ENCODE data around the gene PDSS2.

Gene PDSS2

DNA sequence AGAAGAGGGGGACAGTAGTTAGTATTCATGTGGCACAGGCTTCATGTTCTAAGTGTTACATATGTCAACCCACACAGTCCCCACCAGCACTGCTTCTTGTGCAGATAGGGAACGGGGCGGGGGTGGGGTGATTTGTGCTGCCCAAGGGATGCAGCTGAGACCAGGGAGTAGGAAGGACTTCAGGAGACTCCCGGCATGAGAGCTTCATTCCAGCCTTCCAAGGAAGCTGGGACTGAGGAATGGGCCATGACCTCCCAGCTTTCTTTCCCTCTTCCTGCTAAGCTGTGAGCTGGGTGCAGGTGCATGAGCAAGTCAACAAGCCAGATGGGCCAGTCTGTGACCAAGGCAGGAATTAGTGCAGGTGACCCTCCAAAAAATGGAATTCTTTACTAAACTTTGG lies 353.2 kb downstream of the PDSS2 start:
- no peak overlapping the region for H2AFZ ChIP-seq (ENCODE audit: low read depth, low read length)
- no peak overlapping the region for H3K4me3 ChIP-seq (ENCODE audit: low read length)
- H3K9me3 ChIP-seq (ENCODE audit: insufficient read depth, low read length) = no peaks in the 10 kb centered on the region
- no peak overlapping the region for H3K4me2 ChIP-seq (ENCODE audit: low read length)
- peaks cover 5% of the 10 kb centered on the region; the same call in 1 of the 2 replicates for H3K4me1 ChIP-seq (ENCODE audit: low read length)
- no peaks in the 10 kb centered on the region for H4K20me1 ChIP-seq (ENCODE audit: insufficient read depth, low read length)
- no peak overlapping the region for H3K27ac ChIP-seq (ENCODE audit: low read length)
- no peaks in the 10 kb centered on the region for H3K36me3 ChIP-seq (replicated peaks; ENCODE audit: low read depth, low read length)
- TF ChIP-seq, protein P1, sequence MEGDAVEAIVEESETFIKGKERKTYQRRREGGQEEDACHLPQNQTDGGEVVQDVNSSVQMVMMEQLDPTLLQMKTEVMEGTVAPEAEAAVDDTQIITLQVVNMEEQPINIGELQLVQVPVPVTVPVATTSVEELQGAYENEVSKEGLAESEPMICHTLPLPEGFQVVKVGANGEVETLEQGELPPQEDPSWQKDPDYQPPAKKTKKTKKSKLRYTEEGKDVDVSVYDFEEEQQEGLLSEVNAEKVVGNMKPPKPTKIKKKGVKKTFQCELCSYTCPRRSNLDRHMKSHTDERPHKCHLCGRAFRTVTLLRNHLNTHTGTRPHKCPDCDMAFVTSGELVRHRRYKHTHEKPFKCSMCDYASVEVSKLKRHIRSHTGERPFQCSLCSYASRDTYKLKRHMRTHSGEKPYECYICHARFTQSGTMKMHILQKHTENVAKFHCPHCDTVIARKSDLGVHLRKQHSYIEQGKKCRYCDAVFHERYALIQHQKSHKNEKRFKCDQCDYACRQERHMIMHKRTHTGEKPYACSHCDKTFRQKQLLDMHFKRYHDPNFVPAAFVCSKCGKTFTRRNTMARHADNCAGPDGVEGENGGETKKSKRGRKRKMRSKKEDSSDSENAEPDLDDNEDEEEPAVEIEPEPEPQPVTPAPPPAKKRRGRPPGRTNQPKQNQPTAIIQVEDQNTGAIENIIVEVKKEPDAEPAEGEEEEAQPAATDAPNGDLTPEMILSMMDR (IDR thresholded peaks at IDR 0.05; ENCODE audit: low read depth, low read length) = no peak
- no peak for TF ChIP-seq EZH2phosphoT487 (IDR thresholded peaks at IDR 0.05; ENCODE audit: low read depth)
- H3K9ac ChIP-seq (ENCODE audit: low read length) = no peak overlapping the region
- no peaks in the 10 kb centered on the region for H3K79me2 ChIP-seq (ENCODE audit: low read length)
- H3K27me3 ChIP-seq (ENCODE audit: low read depth, low read length) = no peaks in the 10 kb centered on the region

DNA sequence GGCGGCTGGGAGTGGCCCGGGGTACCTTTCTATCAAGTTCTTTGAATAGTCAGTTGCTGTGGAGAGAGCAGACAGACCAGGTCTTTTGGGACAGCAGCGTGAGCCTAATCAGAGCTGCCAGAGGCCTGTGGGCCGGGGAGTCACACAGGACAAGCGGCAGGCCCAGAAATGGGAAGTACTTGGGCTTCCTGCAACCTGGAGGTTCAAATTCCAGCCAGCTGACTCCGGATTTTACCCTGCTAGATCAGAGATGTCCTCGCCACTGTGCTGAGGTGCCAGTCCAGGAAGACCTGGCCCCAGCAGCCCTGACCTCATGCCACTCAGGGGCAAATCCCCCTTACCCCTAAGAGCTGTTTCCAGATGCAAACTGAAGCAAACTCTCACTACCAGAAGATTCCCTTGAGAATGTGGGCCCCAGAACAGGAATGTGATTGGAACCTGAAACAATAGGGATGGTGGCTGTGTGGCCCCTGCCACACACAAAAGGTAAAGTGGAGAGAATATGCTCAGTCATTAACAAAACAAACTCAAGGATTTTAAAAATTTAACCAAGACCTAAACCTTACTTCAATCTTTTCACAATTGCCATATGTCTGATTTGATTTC lies 353.8 kb downstream of the PDSS2 start:
- H3K9ac ChIP-seq (ENCODE audit: low read length) = no peak overlapping the region
- H3K79me2 ChIP-seq (ENCODE audit: low read length) = no peaks in the 10 kb centered on the region
- H3K4me2 ChIP-seq (ENCODE audit: low read length) = no peak overlapping the region
- no peaks in the 10 kb centered on the region for H3K36me3 ChIP-seq (replicated peaks; ENCODE audit: low read depth, low read length)
- H2AFZ ChIP-seq (ENCODE audit: low read depth, low read length) = no peak overlapping the region
- H3K4me3 ChIP-seq (ENCODE audit: low read length) = no peak overlapping the region
- no peaks in the 10 kb centered on the region for H3K9me3 ChIP-seq (ENCODE audit: insufficient read depth, low read length)
- H3K4me1 ChIP-seq (ENCODE audit: low read length) = peaks cover 5% of the 10 kb centered on the region; the same call in 1 of the 2 replicates
- H3K27ac ChIP-seq (ENCODE audit: low read length) = no peak overlapping the region
- TF ChIP-seq, protein P1 (IDR thresholded peaks at IDR 0.05; ENCODE audit: low read depth, low read length) = no peak
- no peak for TF ChIP-seq EZH2phosphoT487 (IDR thresholded peaks at IDR 0.05; ENCODE audit: low read depth)
- no peaks in the 10 kb centered on the region for H4K20me1 ChIP-seq (ENCODE audit: insufficient read depth, low read length)
- H3K27me3 ChIP-seq (ENCODE audit: low read depth, low read length) = no peaks in the 10 kb centered on the region

DNA sequence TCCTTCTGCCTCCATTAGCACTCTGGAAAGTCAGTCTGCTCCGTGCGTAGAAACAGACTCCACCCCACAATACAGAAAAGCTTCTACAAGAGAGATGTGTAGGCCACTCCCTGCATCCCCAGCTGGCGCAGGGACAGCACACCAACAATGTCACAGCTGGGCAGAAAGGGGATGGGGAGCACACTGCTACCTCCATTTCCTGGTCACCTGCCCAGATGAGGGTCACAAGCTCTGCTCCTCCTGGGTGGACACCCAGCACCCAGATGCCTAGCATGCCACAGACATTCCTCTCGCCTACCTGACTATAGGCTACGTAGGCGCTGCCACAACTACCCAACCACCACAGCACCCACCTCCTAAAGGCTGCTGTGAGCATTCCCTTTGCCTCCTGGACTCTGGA lies 356.3 kb downstream of the PDSS2 start:
- no peak overlapping the region for H3K4me3 ChIP-seq (ENCODE audit: low read length)
- H3K4me1 ChIP-seq (ENCODE audit: low read length) = peaks cover 5% of the 10 kb centered on the region; the same call in 1 of the 2 replicates
- H3K4me2 ChIP-seq (ENCODE audit: low read length) = no peak overlapping the region

More for the DNA sequence above, 356.3 kb downstream of the PDSS2 start:
- H3K27ac ChIP-seq (ENCODE audit: low read length) = no peak overlapping the region
- H3K36me3 ChIP-seq (replicated peaks; ENCODE audit: low read depth, low read length) = no peaks in the 10 kb centered on the region
- no peaks in the 10 kb centered on the region for H3K79me2 ChIP-seq (ENCODE audit: low read length)
- H3K9me3 ChIP-seq (ENCODE audit: insufficient read depth, low read length) = no peaks in the 10 kb centered on the region
- H3K9ac ChIP-seq (ENCODE audit: low read length) = no peak overlapping the region
- no peaks in the 10 kb centered on the region for H3K27me3 ChIP-seq (ENCODE audit: low read depth, low read length)
- H2AFZ ChIP-seq (ENCODE audit: low read depth, low read length) = no peak overlapping the region
- TF ChIP-seq, protein P1 (IDR thresholded peaks at IDR 0.05; ENCODE audit: low read depth, low read length) = no peak
- TF ChIP-seq EZH2phosphoT487 (IDR thresholded peaks at IDR 0.05; ENCODE audit: low read depth) = no peak
- H4K20me1 ChIP-seq (ENCODE audit: insufficient read depth, low read length) = no peaks in the 10 kb centered on the region
